GM12878 (cell line): ENCODE data around the gene CCDC187.

ENCODE experiments used
- CEBPB ChIP-seq, 2 experiments: fragments of 150-350 bp in 1 of 2; IDR thresholded peaks; 2 replicates each; pipeline ENCODE4 v1.6.1; 2012 to 2014; ENCODE audit warnings: low read depth in 2 of 2, low read length in 2 of 2, borderline replicate concordance in 1 of 2, inconsistent platforms in 1 of 2
- CREB1 ChIP-seq: IDR thresholded peaks from 2 replicates; pipeline ENCODE4 v1.6.1; 2012; ENCODE audit warnings: low read depth, mild to moderate bottlenecking, inconsistent platforms
- CUX1 ChIP-seq: IDR thresholded peaks from 2 replicates; pipeline ENCODE4 v1.6.1; 2012; ENCODE audit warnings: improper control_type of control experiment, low read depth, low read length; ENCODE audit not compliant: insufficient replicate concordance
- EP300 ChIP-seq, 2 experiments: fragments of 150-350 bp in 1 of 2; IDR thresholded peaks; 2 replicates each; pipeline ENCODE4 v1.6.1; 2011 to 2012; ENCODE audit warnings: low read depth in 2 of 2, low read length in 2 of 2, borderline replicate concordance in 1 of 2, improper control_type of control experiment in 1 of 2, inconsistent platforms in 1 of 2; ENCODE audit not compliant: control insufficient read depth in 1 of 2
- EZH2 ChIP-seq: IDR thresholded peaks from 2 replicates; pipeline ENCODE4 v1.6.1; 2012; ENCODE audit warnings: low read depth, mild to moderate bottlenecking, control low read depth, inconsistent platforms, low read length, borderline replicate concordance; ENCODE audit not compliant: control insufficient read depth
- IRF5 ChIP-seq: fragments of 450-650 bp; IDR thresholded peaks from 2 replicates; pipeline ENCODE4 v1.6.1; 2017; ENCODE audit warnings: borderline replicate concordance
- MAX ChIP-seq: IDR thresholded peaks from 2 replicates; pipeline ENCODE4 v1.6.1; 2012; ENCODE audit warnings: low read depth, low read length, improper control_type of control experiment
- POLR2A ChIP-seq: IDR thresholded peaks from 2 replicates; pipeline ENCODE4 v1.6.1; 2011; ENCODE audit warnings: low read depth, mild to moderate bottlenecking, low read length
- SRF ChIP-seq, 2 experiments: IDR thresholded peaks; 2 replicates each; pipeline ENCODE4 v1.6.1; 2011; ENCODE audit warnings: low read depth in 2 of 2, low read length in 2 of 2, mild to moderate bottlenecking in 1 of 2, moderate library complexity in 1 of 2
- TBL1XR1 ChIP-seq: IDR thresholded peaks from 2 replicates; pipeline ENCODE4 v1.6.1; 2012; ENCODE audit warnings: low read depth, low read length, improper control_type of control experiment
- TF ChIP-seq, protein P1 (sequence below): fragments of 450-650 bp; IDR thresholded peaks from 2 replicates; pipeline ENCODE4 v1.6.1; 2017; ENCODE audit warnings: mild to moderate bottlenecking, low read depth, inconsistent platforms; ENCODE audit not compliant: poor library complexity, severe bottlenecking
- TF ChIP-seq, protein P2 (sequence below), 3 experiments: IDR thresholded peaks in 2 of 3; conservative IDR thresholded peaks in 1 of 3; 2 replicates each; pipeline ENCODE4 v1.5.1; 2011; ENCODE audit warnings: low read depth in 3 of 3, low read length in 3 of 3, mild to moderate bottlenecking in 3 of 3, control low read depth in 2 of 3, moderate library complexity in 2 of 3, inconsistent platforms in 1 of 3, mixed read lengths in 1 of 3; ENCODE audit not compliant: control insufficient read depth in 2 of 3, insufficient read depth in 1 of 3; ENCODE audit errors: extremely low read depth in 1 of 3
- TF ChIP-seq, protein P3 (sequence below): fragments of 150-350 bp; IDR thresholded peaks from 2 replicates; pipeline ENCODE4 v1.6.1; 2016; ENCODE audit warnings: low read depth, low read length
- TF ChIP-seq, protein P4 (sequence below): IDR thresholded peaks from 2 replicates; pipeline ENCODE4 v1.6.1; 2012; ENCODE audit warnings: mild to moderate bottlenecking, low read depth, low read length

DNA sequence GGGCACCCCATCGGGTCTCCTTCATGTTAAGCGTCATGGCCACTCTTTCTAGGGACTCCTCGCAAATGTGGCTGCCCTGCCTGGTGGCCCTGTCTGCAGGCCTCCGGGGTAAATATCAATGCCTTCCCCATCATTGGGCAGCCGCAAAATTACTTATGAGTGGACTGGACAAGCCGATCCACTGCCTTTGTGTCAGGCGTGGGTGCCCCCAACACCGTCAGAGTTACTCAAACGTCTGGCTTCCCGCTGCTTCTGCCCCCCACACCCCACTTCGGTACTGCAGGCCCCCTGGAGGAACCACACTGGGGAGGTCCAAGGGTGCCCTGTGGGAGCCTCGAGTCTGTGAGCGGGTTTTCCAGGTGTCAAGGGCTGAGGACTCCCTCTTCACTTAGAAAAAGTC is 102.7 kb downstream of the CCDC187 start:
- TF ChIP-seq, protein P1, sequence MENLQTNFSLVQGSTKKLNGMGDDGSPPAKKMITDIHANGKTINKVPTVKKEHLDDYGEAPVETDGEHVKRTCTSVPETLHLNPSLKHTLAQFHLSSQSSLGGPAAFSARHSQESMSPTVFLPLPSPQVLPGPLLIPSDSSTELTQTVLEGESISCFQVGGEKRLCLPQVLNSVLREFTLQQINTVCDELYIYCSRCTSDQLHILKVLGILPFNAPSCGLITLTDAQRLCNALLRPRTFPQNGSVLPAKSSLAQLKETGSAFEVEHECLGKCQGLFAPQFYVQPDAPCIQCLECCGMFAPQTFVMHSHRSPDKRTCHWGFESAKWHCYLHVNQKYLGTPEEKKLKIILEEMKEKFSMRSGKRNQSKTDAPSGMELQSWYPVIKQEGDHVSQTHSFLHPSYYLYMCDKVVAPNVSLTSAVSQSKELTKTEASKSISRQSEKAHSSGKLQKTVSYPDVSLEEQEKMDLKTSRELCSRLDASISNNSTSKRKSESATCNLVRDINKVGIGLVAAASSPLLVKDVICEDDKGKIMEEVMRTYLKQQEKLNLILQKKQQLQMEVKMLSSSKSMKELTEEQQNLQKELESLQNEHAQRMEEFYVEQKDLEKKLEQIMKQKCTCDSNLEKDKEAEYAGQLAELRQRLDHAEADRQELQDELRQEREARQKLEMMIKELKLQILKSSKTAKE = no peak
- no peak for TF ChIP-seq CEBPB (IDR thresholded peaks at IDR 0.05; ENCODE audit: borderline replicate concordance in 1 of 2, low read depth in 2 of 2, low read length in 2 of 2)
- TF ChIP-seq, protein P2, sequence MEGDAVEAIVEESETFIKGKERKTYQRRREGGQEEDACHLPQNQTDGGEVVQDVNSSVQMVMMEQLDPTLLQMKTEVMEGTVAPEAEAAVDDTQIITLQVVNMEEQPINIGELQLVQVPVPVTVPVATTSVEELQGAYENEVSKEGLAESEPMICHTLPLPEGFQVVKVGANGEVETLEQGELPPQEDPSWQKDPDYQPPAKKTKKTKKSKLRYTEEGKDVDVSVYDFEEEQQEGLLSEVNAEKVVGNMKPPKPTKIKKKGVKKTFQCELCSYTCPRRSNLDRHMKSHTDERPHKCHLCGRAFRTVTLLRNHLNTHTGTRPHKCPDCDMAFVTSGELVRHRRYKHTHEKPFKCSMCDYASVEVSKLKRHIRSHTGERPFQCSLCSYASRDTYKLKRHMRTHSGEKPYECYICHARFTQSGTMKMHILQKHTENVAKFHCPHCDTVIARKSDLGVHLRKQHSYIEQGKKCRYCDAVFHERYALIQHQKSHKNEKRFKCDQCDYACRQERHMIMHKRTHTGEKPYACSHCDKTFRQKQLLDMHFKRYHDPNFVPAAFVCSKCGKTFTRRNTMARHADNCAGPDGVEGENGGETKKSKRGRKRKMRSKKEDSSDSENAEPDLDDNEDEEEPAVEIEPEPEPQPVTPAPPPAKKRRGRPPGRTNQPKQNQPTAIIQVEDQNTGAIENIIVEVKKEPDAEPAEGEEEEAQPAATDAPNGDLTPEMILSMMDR (IDR thresholded peaks at IDR 0.05 in 2 of 3, conservative IDR thresholded peaks at IDR 0.05 in 1 of 3; ENCODE audit: control insufficient read depth in 2 of 3, extremely low read depth in 1 of 3, insufficient read depth in 1 of 3, low read depth in 3 of 3, low read length in 3 of 3) = no peak
- TF ChIP-seq, protein P3, sequence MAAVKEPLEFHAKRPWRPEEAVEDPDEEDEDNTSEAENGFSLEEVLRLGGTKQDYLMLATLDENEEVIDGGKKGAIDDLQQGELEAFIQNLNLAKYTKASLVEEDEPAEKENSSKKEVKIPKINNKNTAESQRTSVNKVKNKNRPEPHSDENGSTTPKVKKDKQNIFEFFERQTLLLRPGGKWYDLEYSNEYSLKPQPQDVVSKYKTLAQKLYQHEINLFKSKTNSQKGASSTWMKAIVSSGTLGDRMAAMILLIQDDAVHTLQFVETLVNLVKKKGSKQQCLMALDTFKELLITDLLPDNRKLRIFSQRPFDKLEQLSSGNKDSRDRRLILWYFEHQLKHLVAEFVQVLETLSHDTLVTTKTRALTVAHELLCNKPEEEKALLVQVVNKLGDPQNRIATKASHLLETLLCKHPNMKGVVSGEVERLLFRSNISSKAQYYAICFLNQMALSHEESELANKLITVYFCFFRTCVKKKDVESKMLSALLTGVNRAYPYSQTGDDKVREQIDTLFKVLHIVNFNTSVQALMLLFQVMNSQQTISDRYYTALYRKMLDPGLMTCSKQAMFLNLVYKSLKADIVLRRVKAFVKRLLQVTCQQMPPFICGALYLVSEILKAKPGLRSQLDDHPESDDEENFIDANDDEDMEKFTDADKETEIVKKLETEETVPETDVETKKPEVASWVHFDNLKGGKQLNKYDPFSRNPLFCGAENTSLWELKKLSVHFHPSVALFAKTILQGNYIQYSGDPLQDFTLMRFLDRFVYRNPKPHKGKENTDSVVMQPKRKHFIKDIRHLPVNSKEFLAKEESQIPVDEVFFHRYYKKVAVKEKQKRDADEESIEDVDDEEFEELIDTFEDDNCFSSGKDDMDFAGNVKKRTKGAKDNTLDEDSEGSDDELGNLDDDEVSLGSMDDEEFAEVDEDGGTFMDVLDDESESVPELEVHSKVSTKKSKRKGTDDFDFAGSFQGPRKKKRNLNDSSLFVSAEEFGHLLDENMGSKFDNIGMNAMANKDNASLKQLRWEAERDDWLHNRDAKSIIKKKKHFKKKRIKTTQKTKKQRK = no peak
- no peak for TF ChIP-seq CREB1
- no peak for TF ChIP-seq TBL1XR1
- no peak for TF ChIP-seq EP300 (IDR thresholded peaks at IDR 0.05; ENCODE audit: borderline replicate concordance in 1 of 2, control insufficient read depth in 1 of 2, low read depth in 2 of 2, low read length in 2 of 2)
- no peak for TF ChIP-seq MAX
- TF ChIP-seq, protein P4, sequence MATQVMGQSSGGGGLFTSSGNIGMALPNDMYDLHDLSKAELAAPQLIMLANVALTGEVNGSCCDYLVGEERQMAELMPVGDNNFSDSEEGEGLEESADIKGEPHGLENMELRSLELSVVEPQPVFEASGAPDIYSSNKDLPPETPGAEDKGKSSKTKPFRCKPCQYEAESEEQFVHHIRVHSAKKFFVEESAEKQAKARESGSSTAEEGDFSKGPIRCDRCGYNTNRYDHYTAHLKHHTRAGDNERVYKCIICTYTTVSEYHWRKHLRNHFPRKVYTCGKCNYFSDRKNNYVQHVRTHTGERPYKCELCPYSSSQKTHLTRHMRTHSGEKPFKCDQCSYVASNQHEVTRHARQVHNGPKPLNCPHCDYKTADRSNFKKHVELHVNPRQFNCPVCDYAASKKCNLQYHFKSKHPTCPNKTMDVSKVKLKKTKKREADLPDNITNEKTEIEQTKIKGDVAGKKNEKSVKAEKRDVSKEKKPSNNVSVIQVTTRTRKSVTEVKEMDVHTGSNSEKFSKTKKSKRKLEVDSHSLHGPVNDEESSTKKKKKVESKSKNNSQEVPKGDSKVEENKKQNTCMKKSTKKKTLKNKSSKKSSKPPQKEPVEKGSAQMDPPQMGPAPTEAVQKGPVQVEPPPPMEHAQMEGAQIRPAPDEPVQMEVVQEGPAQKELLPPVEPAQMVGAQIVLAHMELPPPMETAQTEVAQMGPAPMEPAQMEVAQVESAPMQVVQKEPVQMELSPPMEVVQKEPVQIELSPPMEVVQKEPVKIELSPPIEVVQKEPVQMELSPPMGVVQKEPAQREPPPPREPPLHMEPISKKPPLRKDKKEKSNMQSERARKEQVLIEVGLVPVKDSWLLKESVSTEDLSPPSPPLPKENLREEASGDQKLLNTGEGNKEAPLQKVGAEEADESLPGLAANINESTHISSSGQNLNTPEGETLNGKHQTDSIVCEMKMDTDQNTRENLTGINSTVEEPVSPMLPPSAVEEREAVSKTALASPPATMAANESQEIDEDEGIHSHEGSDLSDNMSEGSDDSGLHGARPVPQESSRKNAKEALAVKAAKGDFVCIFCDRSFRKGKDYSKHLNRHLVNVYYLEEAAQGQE = no peak
- TF ChIP-seq SRF (IDR thresholded peaks at IDR 0.05; ENCODE audit: low read depth in 2 of 2, low read length in 2 of 2) = no peak
- TF ChIP-seq POLR2A = no peak
- TF ChIP-seq CUX1 = no peak
- no peak for TF ChIP-seq IRF5
- TF ChIP-seq EZH2 = no peak
